GM12878 (cell line): ENCODE data around the gene WDR18.

ENCODE experiments used
- BHLHE40 ChIP-seq, 2 experiments: fragments of 450-650 bp in 1 of 2; IDR thresholded peaks; 2 replicates each; pipeline ENCODE4 v1.6.1; 2011 to 2017; ENCODE audit warnings: low read depth in 2 of 2, borderline replicate concordance in 1 of 2, improper control_type of control experiment in 1 of 2, low read length in 1 of 2, mild to moderate bottlenecking in 1 of 2
- EZH2 ChIP-seq: IDR thresholded peaks from 2 replicates; pipeline ENCODE4 v1.6.1; 2012; ENCODE audit warnings: low read depth, mild to moderate bottlenecking, control low read depth, inconsistent platforms, low read length, borderline replicate concordance; ENCODE audit not compliant: control insufficient read depth
- FOXK2 ChIP-seq: fragments of 450-650 bp; IDR thresholded peaks from 2 replicates; pipeline ENCODE4 v1.6.1; 2017; ENCODE audit warnings: mild to moderate bottlenecking, moderate library complexity
- HCFC1 ChIP-seq: fragments of 150-350 bp; IDR thresholded peaks from 2 replicates; pipeline ENCODE4 v1.6.1; 2014; ENCODE audit warnings: low read length
- HDGF ChIP-seq: fragments of 450-650 bp; IDR thresholded peaks from 2 replicates; pipeline ENCODE4 v1.6.1; 2016; ENCODE audit warnings: antibody characterized with exemption
- IKZF1 ChIP-seq: fragments of 450-650 bp; conservative IDR thresholded peaks from 2 replicates; pipeline ENCODE4 v1.6.1; 2017; ENCODE audit warnings: antibody characterized with exemption, mild to moderate bottlenecking
- MEF2A ChIP-seq: IDR thresholded peaks from 2 replicates; pipeline ENCODE4 v1.6.1; 2011; ENCODE audit warnings: low read depth, mild to moderate bottlenecking, low read length, moderate library complexity; ENCODE audit not compliant: insufficient read depth
- MYC ChIP-seq: IDR thresholded peaks from 2 replicates; pipeline ENCODE4 v1.6.1; 2011; ENCODE audit warnings: mild to moderate bottlenecking, low read length, moderate library complexity, inconsistent platforms; ENCODE audit not compliant: insufficient read depth, insufficient replicate concordance, insufficient read length, severe bottlenecking
- TAF1 ChIP-seq: IDR thresholded peaks from 2 replicates; pipeline ENCODE4 v1.6.1; 2011; ENCODE audit warnings: mild to moderate bottlenecking, low read depth, low read length, borderline replicate concordance
- TARDBP ChIP-seq: IDR thresholded peaks from 2 replicates; pipeline ENCODE4 v1.6.1; 2016; ENCODE audit warnings: borderline replicate concordance
- TF ChIP-seq, protein P1 (sequence below): IDR thresholded peaks from 2 replicates; pipeline ENCODE4 v1.6.1; 2012; ENCODE audit warnings: low read depth, low read length, improper control_type of control experiment
- TF ChIP-seq, protein P2 (sequence below), 3 experiments: IDR thresholded peaks in 2 of 3; conservative IDR thresholded peaks in 1 of 3; 2 replicates each; pipeline ENCODE4 v1.5.1; 2011; ENCODE audit warnings: low read depth in 3 of 3, low read length in 3 of 3, mild to moderate bottlenecking in 3 of 3, control low read depth in 2 of 3, moderate library complexity in 2 of 3, inconsistent platforms in 1 of 3, mixed read lengths in 1 of 3; ENCODE audit not compliant: control insufficient read depth in 2 of 3, insufficient read depth in 1 of 3; ENCODE audit errors: extremely low read depth in 1 of 3
- TF ChIP-seq, protein P3 (sequence below): IDR thresholded peaks from 2 replicates; pipeline ENCODE4 v1.6.1; 2012; ENCODE audit warnings: mild to moderate bottlenecking, low read depth, low read length

DNA sequence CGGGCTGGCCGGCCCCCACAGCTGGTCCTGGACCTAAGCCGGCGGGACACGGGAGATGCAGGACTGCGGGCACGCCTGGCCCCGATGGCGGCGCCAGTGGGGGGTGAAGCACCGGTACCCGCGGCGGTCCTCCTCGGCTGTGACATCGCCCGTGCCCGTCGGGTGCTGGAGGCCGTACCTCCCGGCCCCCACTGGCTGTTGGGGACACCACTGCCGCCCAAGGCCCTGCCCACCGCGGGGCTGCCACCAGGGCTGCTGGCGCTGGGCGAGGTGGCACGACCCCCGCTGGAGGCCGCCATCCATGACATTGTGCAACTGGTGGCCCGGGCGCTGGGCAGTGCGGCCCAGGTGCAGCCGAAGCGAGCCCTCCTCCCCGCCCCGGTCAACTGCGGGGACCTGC lies 19.1 kb downstream of the WDR18 start:
- TF ChIP-seq, protein P1, sequence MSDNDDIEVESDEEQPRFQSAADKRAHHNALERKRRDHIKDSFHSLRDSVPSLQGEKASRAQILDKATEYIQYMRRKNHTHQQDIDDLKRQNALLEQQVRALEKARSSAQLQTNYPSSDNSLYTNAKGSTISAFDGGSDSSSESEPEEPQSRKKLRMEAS = no peak
- TF ChIP-seq, protein P2, sequence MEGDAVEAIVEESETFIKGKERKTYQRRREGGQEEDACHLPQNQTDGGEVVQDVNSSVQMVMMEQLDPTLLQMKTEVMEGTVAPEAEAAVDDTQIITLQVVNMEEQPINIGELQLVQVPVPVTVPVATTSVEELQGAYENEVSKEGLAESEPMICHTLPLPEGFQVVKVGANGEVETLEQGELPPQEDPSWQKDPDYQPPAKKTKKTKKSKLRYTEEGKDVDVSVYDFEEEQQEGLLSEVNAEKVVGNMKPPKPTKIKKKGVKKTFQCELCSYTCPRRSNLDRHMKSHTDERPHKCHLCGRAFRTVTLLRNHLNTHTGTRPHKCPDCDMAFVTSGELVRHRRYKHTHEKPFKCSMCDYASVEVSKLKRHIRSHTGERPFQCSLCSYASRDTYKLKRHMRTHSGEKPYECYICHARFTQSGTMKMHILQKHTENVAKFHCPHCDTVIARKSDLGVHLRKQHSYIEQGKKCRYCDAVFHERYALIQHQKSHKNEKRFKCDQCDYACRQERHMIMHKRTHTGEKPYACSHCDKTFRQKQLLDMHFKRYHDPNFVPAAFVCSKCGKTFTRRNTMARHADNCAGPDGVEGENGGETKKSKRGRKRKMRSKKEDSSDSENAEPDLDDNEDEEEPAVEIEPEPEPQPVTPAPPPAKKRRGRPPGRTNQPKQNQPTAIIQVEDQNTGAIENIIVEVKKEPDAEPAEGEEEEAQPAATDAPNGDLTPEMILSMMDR (IDR thresholded peaks at IDR 0.05 in 2 of 3, conservative IDR thresholded peaks at IDR 0.05 in 1 of 3; ENCODE audit: control insufficient read depth in 2 of 3, extremely low read depth in 1 of 3, insufficient read depth in 1 of 3, low read depth in 3 of 3, low read length in 3 of 3) = no peak
- TF ChIP-seq TAF1 = no peak
- TF ChIP-seq BHLHE40 (IDR thresholded peaks at IDR 0.05; ENCODE audit: borderline replicate concordance in 1 of 2, low read depth in 2 of 2, low read length in 1 of 2) = no peak
- TF ChIP-seq FOXK2 = no peak
- TF ChIP-seq HCFC1 = no peak
- no peak for TF ChIP-seq HDGF
- no peak for TF ChIP-seq MYC
- no peak for TF ChIP-seq TARDBP
- TF ChIP-seq, protein P3, sequence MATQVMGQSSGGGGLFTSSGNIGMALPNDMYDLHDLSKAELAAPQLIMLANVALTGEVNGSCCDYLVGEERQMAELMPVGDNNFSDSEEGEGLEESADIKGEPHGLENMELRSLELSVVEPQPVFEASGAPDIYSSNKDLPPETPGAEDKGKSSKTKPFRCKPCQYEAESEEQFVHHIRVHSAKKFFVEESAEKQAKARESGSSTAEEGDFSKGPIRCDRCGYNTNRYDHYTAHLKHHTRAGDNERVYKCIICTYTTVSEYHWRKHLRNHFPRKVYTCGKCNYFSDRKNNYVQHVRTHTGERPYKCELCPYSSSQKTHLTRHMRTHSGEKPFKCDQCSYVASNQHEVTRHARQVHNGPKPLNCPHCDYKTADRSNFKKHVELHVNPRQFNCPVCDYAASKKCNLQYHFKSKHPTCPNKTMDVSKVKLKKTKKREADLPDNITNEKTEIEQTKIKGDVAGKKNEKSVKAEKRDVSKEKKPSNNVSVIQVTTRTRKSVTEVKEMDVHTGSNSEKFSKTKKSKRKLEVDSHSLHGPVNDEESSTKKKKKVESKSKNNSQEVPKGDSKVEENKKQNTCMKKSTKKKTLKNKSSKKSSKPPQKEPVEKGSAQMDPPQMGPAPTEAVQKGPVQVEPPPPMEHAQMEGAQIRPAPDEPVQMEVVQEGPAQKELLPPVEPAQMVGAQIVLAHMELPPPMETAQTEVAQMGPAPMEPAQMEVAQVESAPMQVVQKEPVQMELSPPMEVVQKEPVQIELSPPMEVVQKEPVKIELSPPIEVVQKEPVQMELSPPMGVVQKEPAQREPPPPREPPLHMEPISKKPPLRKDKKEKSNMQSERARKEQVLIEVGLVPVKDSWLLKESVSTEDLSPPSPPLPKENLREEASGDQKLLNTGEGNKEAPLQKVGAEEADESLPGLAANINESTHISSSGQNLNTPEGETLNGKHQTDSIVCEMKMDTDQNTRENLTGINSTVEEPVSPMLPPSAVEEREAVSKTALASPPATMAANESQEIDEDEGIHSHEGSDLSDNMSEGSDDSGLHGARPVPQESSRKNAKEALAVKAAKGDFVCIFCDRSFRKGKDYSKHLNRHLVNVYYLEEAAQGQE = no peak
- TF ChIP-seq EZH2 = no peak
- TF ChIP-seq MEF2A = no peak
- TF ChIP-seq IKZF1 = no peak
